HEK293T (cell line): ENCODE measurements around the gene SMAD6.

Experiments
- FOXA1 ChIP-seq: fragments of 450-650 bp; IDR thresholded peaks from 2 replicates; pipeline ENCODE4 v1.6.1; 2016; ENCODE audit warnings: mild to moderate bottlenecking
- NFRKB ChIP-seq: fragments of 450-650 bp; IDR thresholded peaks from 2 replicates; pipeline ENCODE4 v1.6.1; 2016; ENCODE audit warnings: mild to moderate bottlenecking, moderate library complexity

DNA sequence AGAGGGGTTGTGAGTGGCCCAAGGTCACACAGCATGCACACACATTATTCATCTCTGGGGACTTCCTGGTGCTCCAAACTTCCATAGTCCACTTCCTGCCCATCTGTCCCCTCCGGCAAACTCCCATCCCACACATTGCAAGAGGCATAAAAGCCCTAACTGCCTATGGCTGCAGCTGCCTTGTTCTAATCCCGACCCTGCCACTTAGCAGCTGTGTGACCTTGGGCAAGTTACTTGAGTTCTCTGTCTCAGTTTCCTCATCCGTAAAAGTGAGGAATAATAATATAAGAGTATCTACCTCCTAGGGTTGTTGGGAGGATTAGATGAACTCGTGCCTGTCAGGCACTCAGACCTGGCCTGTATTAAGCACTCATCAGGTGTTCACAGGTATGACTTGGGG lies 84.2 kb downstream of the SMAD6 start:
- no peak for TF ChIP-seq FOXA1
- TF ChIP-seq NFRKB, result no peak
